ENCODE results near the gene SRPK2.

GRCh38 chr7:105189859-105190492 is 198.7 kb downstream of the SRPK2 start:
- TF ChIP-seq CTCF (IDR thresholded peaks at IDR 0.05): no peak
- no peak for TF ChIP-seq POLR2A (IDR thresholded peaks at IDR 0.05)

Data from testis (tissue), 2 donors.